ENCODE results near the gene NPHP4. TPM values are rescaled to one million over a fixed set of nuclear protein-coding genes. Genes with fewer than 3 reads are reported as not detected.

Gene NPHP4
- total RNA-seq, 4 donors from 2014 or later: 1.1 to 10.4 (median 1.8) TPM

GRCh38 chr1:5906116-5906515, 86.1 kb downstream of the NPHP4 start:
- ATAC-seq (no peak), DNase-seq (no peak)
- TF ChIP-seq POLR2A (IDR thresholded peaks at IDR 0.05) (no peak), CTCF (IDR thresholded peaks at IDR 0.05 in 4 of 5, conservative IDR thresholded peaks at IDR 0.05 in 1 of 5) (no peak)
- H3K4me1 ChIP-seq: no peaks in the 10 kb centered on the region
- in situ Hi-C loops (cut with MboI; ENCODE audit: low sequenced_read_pairs in 4 of 4): loop anchor here in 2 of 4 donors (25.0 kb wide), 1 partner anchor 394 kb away; no protein-coding TSS in a partner anchor
- no peak overlapping the region for H3K27ac ChIP-seq
- no peak overlapping the region for H3K4me3 ChIP-seq
- intact Hi-C loops (cut with DNase I; ENCODE audit: low total_unique reads): no loop called here
- peaks cover 0 to 10% of the 10 kb centered on the region in 2 donors for H3K36me3 ChIP-seq
- H3K9me3 ChIP-seq: no peaks in the 10 kb centered on the region
- H3K27me3 ChIP-seq: no peaks in the 10 kb centered on the region

- no peak overlapping the region for H3K27ac ChIP-seq
- DNase-seq (no peak), ATAC-seq (no peak)
- no peaks in the 10 kb centered on the region for H3K27me3 ChIP-seq
- H3K4me1 ChIP-seq: no peaks in the 10 kb centered on the region
- TF ChIP-seq CTCF (IDR thresholded peaks at IDR 0.05 in 4 of 5, conservative IDR thresholded peaks at IDR 0.05 in 1 of 5): no peak
- no peak for TF ChIP-seq POLR2A (IDR thresholded peaks at IDR 0.05)
- peaks cover 0 to 10% of the 10 kb centered on the region in 2 donors for H3K36me3 ChIP-seq
- in situ Hi-C loops (cut with MboI; ENCODE audit: low sequenced_read_pairs in 4 of 4): loop anchor here in 2 of 4 donors (25.0 kb wide), 1 partner anchor 393 kb away; no protein-coding TSS in a partner anchor
- intact Hi-C loops (cut with DNase I; ENCODE audit: low total_unique reads): no loop called here
- H3K4me3 ChIP-seq: no peak overlapping the region
- no peaks in the 10 kb centered on the region for H3K9me3 ChIP-seq
Observed at GRCh38 chr1:5905436-5905835, 86.8 kb downstream of the NPHP4 start.

GRCh38 chr1:5904551-5904950, 87.7 kb downstream of the NPHP4 start:
- intact Hi-C loops (cut with DNase I; ENCODE audit: low total_unique reads) (no loop called here), in situ Hi-C loops (cut with MboI; ENCODE audit: low sequenced_read_pairs in 4 of 4) (loop anchor here in 2 of 4 donors (25.0 kb wide), 1 partner anchor 392 kb away; no protein-coding TSS in a partner anchor)
- peaks cover 0 to 10% of the 10 kb centered on the region in 2 donors for H3K36me3 ChIP-seq
- DNase-seq: no peak
- no peak for TF ChIP-seq CTCF (IDR thresholded peaks at IDR 0.05 in 4 of 5, conservative IDR thresholded peaks at IDR 0.05 in 1 of 5)
- no peak for TF ChIP-seq POLR2A (IDR thresholded peaks at IDR 0.05)
- H3K4me1 ChIP-seq: no peaks in the 10 kb centered on the region
- H3K27ac ChIP-seq: no peak overlapping the region
- no peaks in the 10 kb centered on the region for H3K27me3 ChIP-seq
- no peak overlapping the region for H3K4me3 ChIP-seq
- H3K9me3 ChIP-seq: no peaks in the 10 kb centered on the region
- ATAC-seq: no peak

GRCh38 chr1:5903680-5904079, 88.5 kb downstream of the NPHP4 start:
- in situ Hi-C loops (cut with MboI; ENCODE audit: low sequenced_read_pairs in 4 of 4) (loop anchor here in 2 of 4 donors (25.0 kb wide), 1 partner anchor 391 kb away; no protein-coding TSS in a partner anchor), intact Hi-C loops (cut with DNase I; ENCODE audit: low total_unique reads) (no loop called here)
- DNase-seq (no peak), ATAC-seq (no peak)
- peaks cover 0 to 10% of the 10 kb centered on the region in 2 donors for H3K36me3 ChIP-seq
- no peaks in the 10 kb centered on the region for H3K9me3 ChIP-seq
- H3K4me3 ChIP-seq: no peak overlapping the region
- no peak for TF ChIP-seq POLR2A (IDR thresholded peaks at IDR 0.05)
- TF ChIP-seq CTCF (IDR thresholded peaks at IDR 0.05 in 4 of 5, conservative IDR thresholded peaks at IDR 0.05 in 1 of 5): no peak
- H3K27ac ChIP-seq: no peak overlapping the region
- H3K27me3 ChIP-seq: no peaks in the 10 kb centered on the region
- no peaks in the 10 kb centered on the region for H3K4me1 ChIP-seq

GRCh38 chr1:5903031-5903430, 89.2 kb downstream of the NPHP4 start:
- H3K36me3 ChIP-seq: peaks cover 0 to 10% of the 10 kb centered on the region in 2 donors
- intact Hi-C loops (cut with DNase I; ENCODE audit: low total_unique reads): no loop called here
- ATAC-seq: no peak
- no peaks in the 10 kb centered on the region for H3K27me3 ChIP-seq
- no peaks in the 10 kb centered on the region for H3K9me3 ChIP-seq
- no peak overlapping the region for H3K27ac ChIP-seq
- no peak for DNase-seq
- no peak for TF ChIP-seq POLR2A (IDR thresholded peaks at IDR 0.05)
- no peak for TF ChIP-seq CTCF (IDR thresholded peaks at IDR 0.05 in 4 of 5, conservative IDR thresholded peaks at IDR 0.05 in 1 of 5)
- in situ Hi-C loops (cut with MboI; ENCODE audit: low sequenced_read_pairs in 4 of 4): loop anchor here in 2 of 4 donors (25.0 kb wide), 1 partner anchor 391 kb away; no protein-coding TSS in a partner anchor
- no peak overlapping the region for H3K4me3 ChIP-seq
- H3K4me1 ChIP-seq: no peaks in the 10 kb centered on the region
